ENCODE results near the gene CNGB1.

DNA sequence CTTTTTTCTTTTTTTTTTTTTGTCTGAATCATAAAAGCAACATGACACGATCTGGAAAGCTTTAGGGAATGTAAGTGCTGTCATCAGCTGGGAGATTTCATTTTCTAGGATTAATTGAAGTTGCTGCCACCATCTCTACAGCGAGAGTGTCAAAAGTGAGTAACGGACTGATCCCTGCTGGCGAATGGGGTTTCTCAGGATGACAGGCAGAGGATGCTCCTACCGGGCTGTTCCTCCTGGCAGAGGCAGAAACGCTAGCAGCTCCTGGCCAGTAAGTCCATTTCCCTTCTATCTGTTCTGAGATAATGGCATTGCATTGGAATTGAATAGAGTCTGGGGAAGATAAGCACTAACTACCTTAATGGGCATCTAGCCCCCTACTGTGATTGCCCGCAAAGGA is 88.1 kb downstream of the CNGB1 start:
- TF ChIP-seq, protein P1, sequence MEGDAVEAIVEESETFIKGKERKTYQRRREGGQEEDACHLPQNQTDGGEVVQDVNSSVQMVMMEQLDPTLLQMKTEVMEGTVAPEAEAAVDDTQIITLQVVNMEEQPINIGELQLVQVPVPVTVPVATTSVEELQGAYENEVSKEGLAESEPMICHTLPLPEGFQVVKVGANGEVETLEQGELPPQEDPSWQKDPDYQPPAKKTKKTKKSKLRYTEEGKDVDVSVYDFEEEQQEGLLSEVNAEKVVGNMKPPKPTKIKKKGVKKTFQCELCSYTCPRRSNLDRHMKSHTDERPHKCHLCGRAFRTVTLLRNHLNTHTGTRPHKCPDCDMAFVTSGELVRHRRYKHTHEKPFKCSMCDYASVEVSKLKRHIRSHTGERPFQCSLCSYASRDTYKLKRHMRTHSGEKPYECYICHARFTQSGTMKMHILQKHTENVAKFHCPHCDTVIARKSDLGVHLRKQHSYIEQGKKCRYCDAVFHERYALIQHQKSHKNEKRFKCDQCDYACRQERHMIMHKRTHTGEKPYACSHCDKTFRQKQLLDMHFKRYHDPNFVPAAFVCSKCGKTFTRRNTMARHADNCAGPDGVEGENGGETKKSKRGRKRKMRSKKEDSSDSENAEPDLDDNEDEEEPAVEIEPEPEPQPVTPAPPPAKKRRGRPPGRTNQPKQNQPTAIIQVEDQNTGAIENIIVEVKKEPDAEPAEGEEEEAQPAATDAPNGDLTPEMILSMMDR (IDR thresholded peaks at IDR 0.05): no peak
- TF ChIP-seq POLR2A (IDR thresholded peaks at IDR 0.05): no peak
